HepG2 (cell line): ENCODE data around the gene ELP6. TPM values are rescaled to one million over a fixed set of nuclear protein-coding genes. Genes with fewer than 3 reads are reported as not detected.

ENCODE experiments used
- ATM ChIP-seq: fragments of 450-650 bp; IDR thresholded peaks from 2 replicates; pipeline ENCODE4 v1.7.1; 2017; ENCODE audit warnings: mild to moderate bottlenecking, borderline replicate concordance
- FOXO4 ChIP-seq: sonication (generic); formaldehyde crosslinking; conservative IDR thresholded peaks from 2 replicates; pipeline ENCODE4 v1.8.1; 2023; ENCODE audit warnings: missing genetic modification reagents
- KDM4B ChIP-seq: sonication (generic); formaldehyde crosslinking; IDR thresholded peaks from 2 replicates; pipeline ENCODE4 v1.4.0; 2020; ENCODE audit warnings: missing genetic modification reagents
- MXD4 ChIP-seq: IDR thresholded peaks from 2 replicates; pipeline ENCODE4 v1.6.1; 2016; ENCODE audit warnings: mild to moderate bottlenecking, missing biosample characterization, missing genetic modification reagents
- NKX3-1 ChIP-seq: sonication (generic); formaldehyde crosslinking; IDR thresholded peaks from 2 replicates; pipeline ENCODE4 v1.5.0; 2020; ENCODE audit warnings: missing genetic modification reagents
- NR0B2 ChIP-seq: sonication (generic); formaldehyde crosslinking; IDR thresholded peaks from 2 replicates; pipeline ENCODE4 v1.4.0; 2020; ENCODE audit warnings: mild to moderate bottlenecking, missing genetic modification reagents
- NR2F1 ChIP-seq, 2 experiments: fragments of 450-650 bp in 1 of 2; formaldehyde crosslinking in 1 of 2; IDR thresholded peaks; 2 replicates each; pipeline versions ENCODE4 v1.5.0 to v1.6.1; 2016 to 2020; ENCODE audit warnings: mild to moderate bottlenecking in 1 of 2, missing compliant biosample characterization in 1 of 2, missing genetic modification reagents in 1 of 2, moderate library complexity in 1 of 2
- PRPF4 ChIP-seq: fragments of 200-400 bp; formaldehyde crosslinking; IDR thresholded peaks from 2 replicates; pipeline ENCODE4 v1.6.1; 2016; ENCODE audit warnings: low read length, low read depth; ENCODE audit not compliant: poor library complexity, severe bottlenecking
- PTBP1 ChIP-seq: fragments of 200-400 bp; formaldehyde crosslinking; IDR thresholded peaks from 2 replicates; pipeline ENCODE4 v1.6.1; 2018; ENCODE audit warnings: low read length, low read depth; ENCODE audit not compliant: poor library complexity, severe bottlenecking
- SIN3B ChIP-seq: fragments of 150-350 bp; IDR thresholded peaks from 2 replicates; pipeline ENCODE4 v1.6.1; 2014; ENCODE audit warnings: low read length
- SMAD9 ChIP-seq: sonication (generic); formaldehyde crosslinking; IDR thresholded peaks from 2 replicates; pipeline ENCODE4 v1.5.1; 2020; ENCODE audit warnings: mild to moderate bottlenecking, missing genetic modification reagents
- SOX6 ChIP-seq, 2 experiments: fragments of 450-650 bp in 1 of 2; sonication (generic) in 1 of 2; formaldehyde crosslinking in 1 of 2; IDR thresholded peaks; 2 replicates each; pipeline versions ENCODE4 v1.4.0 to v1.6.1; 2017 to 2020; ENCODE audit warnings: antibody characterized with exemption in 1 of 2, mild to moderate bottlenecking in 1 of 2, missing genetic modification reagents in 1 of 2
- ZFAT ChIP-seq: sonication (generic); formaldehyde crosslinking; conservative IDR thresholded peaks from 2 replicates; pipeline ENCODE4 v1.8.1; 2023; ENCODE audit warnings: missing genetic modification reagents, inconsistent platforms
- ZNF235 ChIP-seq: sonication (generic); formaldehyde crosslinking; IDR thresholded peaks from 2 replicates; pipeline ENCODE4 v1.8.1; 2023; ENCODE audit warnings: mild to moderate bottlenecking, missing genetic modification reagents, borderline replicate concordance
- ZNF253 ChIP-seq: sonication (generic); formaldehyde crosslinking; IDR thresholded peaks from 2 replicates; pipeline ENCODE4 v1.8.0; 2022; ENCODE audit warnings: mild to moderate bottlenecking, missing genetic modification reagents, borderline replicate concordance
- ZNF281 ChIP-seq: sonication (generic); formaldehyde crosslinking; IDR thresholded peaks from 2 replicates; pipeline ENCODE4 v1.4.0; 2020; ENCODE audit warnings: missing genetic modification reagents, borderline replicate concordance
- ZNF446 ChIP-seq: sonication (generic); formaldehyde crosslinking; IDR thresholded peaks from 2 replicates; pipeline ENCODE4 v1.5.0; 2020; ENCODE audit warnings: mild to moderate bottlenecking, missing genetic modification reagents
- ZNF546 ChIP-seq: sonication (generic); formaldehyde crosslinking; conservative IDR thresholded peaks from 2 replicates; pipeline ENCODE4 v1.8.1; 2023; ENCODE audit warnings: mild to moderate bottlenecking, missing genetic modification reagents
- ZNF564 ChIP-seq: sonication (generic); formaldehyde crosslinking; IDR thresholded peaks from 2 replicates; pipeline ENCODE4 v1.8.1; 2023; ENCODE audit warnings: mild to moderate bottlenecking, missing genetic modification reagents
- ZNF766 ChIP-seq: sonication (generic); formaldehyde crosslinking; IDR thresholded peaks from 2 replicates; pipeline ENCODE4 v1.5.0; 2020; ENCODE audit warnings: missing genetic modification reagents, borderline replicate concordance
- ZNF878 ChIP-seq: sonication (generic); formaldehyde crosslinking; IDR thresholded peaks from 2 replicates; pipeline ENCODE4 v1.8.1; 2023; ENCODE audit warnings: mild to moderate bottlenecking, missing genetic modification reagents, moderate library complexity
- ZNF883 ChIP-seq: sonication (generic); formaldehyde crosslinking; IDR thresholded peaks from 2 replicates; pipeline ENCODE4 v1.5.1; 2020; ENCODE audit warnings: mild to moderate bottlenecking, missing genetic modification reagents; ENCODE audit errors: not compliant biosample characterization
- polyA plus RNA-seq, 8 experiments: library from polyadenylated mRNA; depleted of rRNA in 3 of 8; stranded (reverse) in 7 of 8; unstranded in 1 of 8; fragments of >200 nt; fragmentation: Illumina TruSeq in 4 of 8; extraction: Trizol in 4 of 8; gene quantifications; 2 replicates each; pipeline versions ENCODE4 v1.2.1 to v1.2.3, GENCODE V29; 2011 to 2016; ENCODE audit warnings: low read depth in 4 of 8, missing spikeins in 1 of 8, mixed read lengths in 1 of 8; ENCODE audit not compliant: insufficient read depth in 1 of 8
- total RNA-seq, 5 experiments: library from RNA; depleted of rRNA; stranded (reverse); fragments of >200 nt; fragmentation: Illumina TruSeq; extraction: Trizol; gene quantifications; 2 replicates each; pipeline ENCODE4 v1.2.3, GENCODE V29; 2016; ENCODE audit warnings: low read depth in 1 of 5
- TF ChIP-seq, protein P1 (sequence below): sonication (generic); formaldehyde crosslinking; IDR thresholded peaks from 2 replicates; pipeline ENCODE4 v1.5.0; 2020; ENCODE audit warnings: missing genetic modification reagents

Gene ELP6
- total and polyA plus RNA-seq, 2 of the 13 experiments (the other 11 are each of a cell fraction or from before 2014, with no cell fraction given) = 45.0 to 49.3 TPM

DNA sequence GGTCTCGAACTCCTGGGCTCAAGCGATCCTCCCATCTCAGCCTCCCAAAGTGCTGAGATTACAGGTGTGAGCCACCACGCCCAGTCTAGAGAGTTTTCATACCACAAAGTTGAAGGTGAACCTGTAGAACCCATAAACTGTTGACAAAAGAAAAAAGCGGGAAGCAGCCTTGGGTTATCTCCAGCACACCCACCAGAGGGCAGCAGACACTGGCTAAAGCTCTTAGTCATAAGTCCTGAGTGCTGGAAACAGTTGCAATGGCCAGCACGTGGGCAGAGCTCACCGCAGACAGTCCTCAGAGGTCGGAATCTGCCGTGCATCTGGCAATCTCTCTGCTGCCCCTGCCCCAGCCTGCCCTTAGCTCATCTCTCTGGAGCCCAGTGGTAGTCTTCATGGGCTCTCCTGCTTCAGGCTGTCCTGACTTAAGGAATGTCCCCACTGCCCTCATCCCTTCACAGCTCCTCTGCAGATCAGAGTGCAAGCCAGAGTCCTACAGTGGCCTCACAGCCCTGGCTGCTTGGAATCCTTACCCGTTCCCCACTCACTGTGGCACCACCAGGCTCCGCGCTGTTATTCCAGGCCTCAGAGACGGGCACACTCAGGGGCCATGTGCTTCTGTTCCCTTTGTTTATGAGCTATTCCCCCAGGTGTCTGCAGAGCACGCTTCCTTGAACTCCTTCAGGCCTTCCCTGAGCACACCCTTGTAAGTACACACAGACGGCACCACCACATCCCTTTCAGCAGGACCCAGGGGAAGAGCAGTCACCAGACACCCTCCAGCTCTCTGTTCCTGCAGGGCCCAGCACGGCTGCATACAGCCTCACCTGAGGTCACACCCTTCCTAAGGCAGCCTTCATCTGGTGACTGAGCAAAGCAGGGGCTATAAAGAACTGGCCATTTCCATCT is 8.8 kb upstream of the ELP6 start (continued):
- TF ChIP-seq NR2F1 (CRISPR knock-in tag; IDR thresholded peaks at IDR 0.05) (no peak), MXD4 (CRISPR knock-in tag) (peak; percentile 91; the same call in 1 of the 2 replicates), ZNF546 (CRISPR knock-in tag) (no peak), ZNF253 (no peak), SMAD9 (CRISPR knock-in tag) (0 out of 2 replicates have a peak, but pooled peaks have one; percentile 73), SOX6 (IDR thresholded peaks at IDR 0.05) (no peak), SOX6 (CRISPR knock-in tag; IDR thresholded peaks at IDR 0.05) (peak; percentile 44; the same call in 1 of the 2 replicates), NR0B2 (peak; percentile 76; the same call in 1 of the 2 replicates), ZNF878 (CRISPR knock-in tag) (0 out of 2 replicates have a peak, but pooled peaks have one; percentile 46), ZFAT (no peak), PRPF4 (no peak), ZNF235 (no peak), KDM4B (CRISPR knock-in tag) (no peak), ZNF883 (CRISPR knock-in tag) (peak; percentile 73), PTBP1 (no peak), ATM (no peak), ZNF766 (CRISPR knock-in tag) (no peak; the same call in 1 of the 2 replicates), ZNF446 (no peak), ZNF564 (CRISPR knock-in tag) (peak; percentile 37; the same call in 1 of the 2 replicates), NKX3-1 (CRISPR knock-in tag) (no peak), ZNF281 (no peak), FOXO4 (no peak), SIN3B (no peak)
- TF ChIP-seq, protein P1, sequence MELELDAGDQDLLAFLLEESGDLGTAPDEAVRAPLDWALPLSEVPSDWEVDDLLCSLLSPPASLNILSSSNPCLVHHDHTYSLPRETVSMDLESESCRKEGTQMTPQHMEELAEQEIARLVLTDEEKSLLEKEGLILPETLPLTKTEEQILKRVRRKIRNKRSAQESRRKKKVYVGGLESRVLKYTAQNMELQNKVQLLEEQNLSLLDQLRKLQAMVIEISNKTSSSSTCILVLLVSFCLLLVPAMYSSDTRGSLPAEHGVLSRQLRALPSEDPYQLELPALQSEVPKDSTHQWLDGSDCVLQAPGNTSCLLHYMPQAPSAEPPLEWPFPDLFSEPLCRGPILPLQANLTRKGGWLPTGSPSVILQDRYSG (CRISPR knock-in tag) = no peak
